Endothelial cell (in vitro differentiated cells): ENCODE data around the gene SCNN1A. TPM values are rescaled to one million over a fixed set of nuclear protein-coding genes. Genes with fewer than 3 reads are reported as not detected.

Experiments
- DNase-seq: peaks from one replicate; pipeline ENCODE4 v3.0.0; 2021; ENCODE audit warnings: low spot score
- H3K27ac Mint-ChIP-seq: one replicate; pipeline ENCODE4 v1.8.0; 2021; ENCODE audit warnings: mixed read lengths, inconsistent platforms; ENCODE audit not compliant: unreplicated experiment
- H3K27me3 Mint-ChIP-seq: one replicate; pipeline ENCODE4 v1.8.0; 2021; ENCODE audit warnings: mild to moderate bottlenecking, moderate library complexity, mixed read lengths, inconsistent platforms; ENCODE audit not compliant: unreplicated experiment
- H3K36me3 Mint-ChIP-seq: one replicate; pipeline ENCODE4 v1.8.0; 2021; ENCODE audit warnings: mild to moderate bottlenecking, low read depth, mixed read lengths, inconsistent platforms; ENCODE audit not compliant: unreplicated experiment
- H3K4me1 Mint-ChIP-seq: one replicate; pipeline ENCODE4 v1.8.0; 2021; ENCODE audit warnings: mild to moderate bottlenecking, mixed read lengths, inconsistent platforms; ENCODE audit not compliant: unreplicated experiment
- H3K4me3 Mint-ChIP-seq: one replicate; pipeline ENCODE4 v1.8.0; 2021; ENCODE audit warnings: mild to moderate bottlenecking, mixed read lengths, inconsistent platforms; ENCODE audit not compliant: unreplicated experiment
- H3K9me3 Mint-ChIP-seq: one replicate; pipeline ENCODE4 v1.8.0; 2021; ENCODE audit warnings: mixed read lengths, inconsistent platforms; ENCODE audit not compliant: unreplicated experiment
- CTCF ChIP-seq: fragments of 200-600 bp; sonication (generic); IDR thresholded peaks from one replicate; pipeline ENCODE4 v1.5.0; 2021; ENCODE audit warnings: antibody characterized with exemption; ENCODE audit not compliant: unreplicated experiment
- total RNA-seq: library from RNA; stranded (reverse); fragmentation: NEBNext Ultra II Directional; extraction: Animal tissue kit (Norgen Biotek cat#: 25700); gene quantifications from one replicate; pipeline ENCODE4 v1.2.1, GENCODE V29; 2021; ENCODE audit not compliant: unreplicated experiment

The SCNN1A gene
- total RNA-seq, 1 donor from 2014 or later, result 2.2 TPM

DNA sequence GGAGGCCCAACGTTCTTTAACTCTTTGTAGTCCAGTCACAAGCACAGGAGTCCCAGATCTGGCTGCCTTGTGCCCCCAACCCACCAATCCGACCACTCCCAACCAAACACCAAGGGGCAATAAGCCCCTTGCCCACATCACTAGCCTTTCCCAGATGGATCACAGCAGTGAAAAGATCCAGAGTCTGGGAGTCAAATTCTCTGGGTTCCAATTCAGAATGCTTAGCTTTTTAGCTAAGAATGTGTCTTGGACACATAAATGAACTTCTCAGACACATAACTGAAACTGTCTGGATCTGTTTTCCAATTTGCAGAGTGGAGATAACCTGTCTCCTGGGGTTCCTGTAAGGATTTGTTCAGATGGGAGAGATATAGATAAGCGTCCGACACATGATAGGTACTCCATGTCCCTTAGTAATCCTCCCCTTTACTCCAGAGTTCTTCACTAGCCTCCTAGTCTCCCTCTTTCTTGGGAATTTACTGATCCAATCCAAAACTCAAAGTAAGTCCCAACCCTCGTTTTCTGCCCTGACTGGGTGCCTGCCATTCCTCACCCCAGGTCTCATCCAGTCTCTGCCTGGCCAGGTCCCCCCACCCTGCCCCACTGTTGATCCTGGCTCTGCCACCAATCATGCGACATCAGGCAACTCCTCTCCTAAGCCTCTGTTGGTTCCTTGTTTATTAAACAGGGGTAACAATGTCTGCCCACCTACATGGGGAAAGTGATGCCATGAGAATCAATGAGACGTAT is 33.0 kb downstream of the SCNN1A start:
- Mint-ChIP-seq H3K36me3 (peaks cover 4% of the 10 kb centered on the region), H3K4me1 (peaks cover 33% of the 10 kb centered on the region), H3K27me3 (peaks cover 11% of the 10 kb centered on the region), H3K27ac (peak overlapping the region; percentile 95), H3K9me3 (no peaks in the 10 kb centered on the region), H3K4me3 (no peak overlapping the region)
- no peak for DNase-seq
- TF ChIP-seq CTCF, result no peak

DNA sequence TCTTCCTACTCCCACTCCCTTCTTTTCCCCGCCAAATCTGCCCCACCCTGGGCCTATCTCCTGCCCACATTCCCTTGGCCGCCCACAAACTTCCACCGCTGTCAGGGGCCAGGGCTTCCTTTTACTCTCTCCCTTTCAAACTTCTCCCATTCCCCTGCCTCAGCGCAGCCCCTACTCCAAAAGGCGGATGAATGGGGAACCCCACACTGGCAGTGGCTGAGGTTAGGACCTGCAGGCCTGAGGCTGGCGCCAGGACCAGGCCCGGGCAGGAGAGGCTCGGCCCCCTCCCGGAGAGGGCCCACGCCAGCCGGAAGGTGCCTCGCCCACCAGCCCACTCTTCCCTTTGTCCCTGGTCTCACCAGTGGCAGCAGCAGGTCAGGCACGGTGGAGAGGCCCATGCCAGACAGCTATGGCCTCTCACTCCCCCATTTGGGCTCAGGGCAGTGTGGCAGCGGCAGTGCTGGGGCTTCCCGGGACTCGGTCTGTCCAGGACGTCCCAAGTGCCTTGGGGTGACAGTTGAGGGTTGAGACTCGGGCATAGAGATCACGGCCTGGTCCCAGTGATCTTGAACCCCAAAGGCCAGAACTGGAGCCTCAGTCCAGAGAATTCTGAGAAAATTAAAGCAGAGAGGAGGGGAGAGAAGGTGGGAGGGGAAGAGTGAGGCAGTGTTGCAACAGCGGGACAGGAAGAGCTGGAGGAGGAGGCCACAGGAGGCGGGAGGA is 33.8 kb downstream of the SCNN1A start, which contains the start of gene TNFRSF1A:
Gene TNFRSF1A, minus strand, starts transcription at position 660 of the 723 bp plus-strand sequence. Its CDS starts 262 bp downstream, at position 398.
- Mint-ChIP-seq H3K27me3 (peaks cover 11% of the 10 kb centered on the region), H3K4me3 (no peak within 1 kb of the TSS), H3K36me3 (peaks cover 4% of the 10 kb centered on the region), H3K4me1 (peaks cover 27% of the 10 kb centered on the region), H3K27ac (peak within 1 kb of the TSS; percentile 95), H3K9me3 (no peaks in the 10 kb centered on the region)
- TF ChIP-seq CTCF, result no peak
- peak; percentile 48 for DNase-seq

- DNase-seq, result no peak
- Mint-ChIP-seq H3K27me3 (peaks cover 15% of the 10 kb centered on the region), H3K4me3 (no peak overlapping the region), H3K36me3 (peaks cover 4% of the 10 kb centered on the region), H3K4me1 (peaks cover 27% of the 10 kb centered on the region), H3K9me3 (no peaks in the 10 kb centered on the region), H3K27ac (no peak overlapping the region)
- TF ChIP-seq CTCF, result no peak
Observed at GRCh38 chr12:6340745-6341416, 34.5 kb downstream of the SCNN1A start.

- H3K4me3 Mint-ChIP-seq, result no peak overlapping the region
- DNase-seq, result no peak
- H3K4me1 Mint-ChIP-seq, result peaks cover 28% of the 10 kb centered on the region
- no peak overlapping the region for H3K27ac Mint-ChIP-seq
- H3K9me3 Mint-ChIP-seq, result no peaks in the 10 kb centered on the region
- no peak for TF ChIP-seq CTCF
- peaks cover 15% of the 10 kb centered on the region for H3K27me3 Mint-ChIP-seq
- peaks cover 3% of the 10 kb centered on the region for H3K36me3 Mint-ChIP-seq
Observed at GRCh38 chr12:6340032-6340638, 35.2 kb downstream of the SCNN1A start.
